Activated CD8-positive, alpha-beta memory T cell treated with anti-CD3 and anti-CD28 coated beads, Interleukin-2, amount 50 U/mL, for 24 hours (primary cell): Measurements from ENCODE around the gene PRKCD.

ENCODE experiments used
- DNase-seq: peaks from one replicate; pipeline ENCODE4 v3.0.0-alpha.2; 2020; ENCODE audit errors: extremely low read depth

PRKCD gene

DNA sequence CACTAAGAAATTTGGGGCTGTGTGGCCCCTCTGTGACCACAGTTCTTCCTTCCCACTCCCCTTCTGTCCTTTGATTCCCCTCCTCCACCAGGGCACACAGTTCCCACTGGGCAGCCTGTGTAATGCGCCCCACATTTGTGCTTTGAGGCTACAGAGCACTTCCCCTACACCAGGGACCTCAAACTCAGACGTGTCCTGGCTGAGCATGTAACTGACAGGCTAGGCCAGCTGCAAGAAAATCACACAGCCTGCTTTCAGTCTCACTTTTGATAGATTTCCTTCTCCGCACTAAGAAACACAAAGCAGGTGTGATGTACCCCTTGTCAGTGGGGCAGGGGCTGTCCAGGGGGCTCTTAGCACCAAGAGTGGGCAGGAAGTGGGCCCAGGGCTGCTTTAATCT is 29.6 kb downstream of the PRKCD start:
- no peak for DNase-seq

DNA sequence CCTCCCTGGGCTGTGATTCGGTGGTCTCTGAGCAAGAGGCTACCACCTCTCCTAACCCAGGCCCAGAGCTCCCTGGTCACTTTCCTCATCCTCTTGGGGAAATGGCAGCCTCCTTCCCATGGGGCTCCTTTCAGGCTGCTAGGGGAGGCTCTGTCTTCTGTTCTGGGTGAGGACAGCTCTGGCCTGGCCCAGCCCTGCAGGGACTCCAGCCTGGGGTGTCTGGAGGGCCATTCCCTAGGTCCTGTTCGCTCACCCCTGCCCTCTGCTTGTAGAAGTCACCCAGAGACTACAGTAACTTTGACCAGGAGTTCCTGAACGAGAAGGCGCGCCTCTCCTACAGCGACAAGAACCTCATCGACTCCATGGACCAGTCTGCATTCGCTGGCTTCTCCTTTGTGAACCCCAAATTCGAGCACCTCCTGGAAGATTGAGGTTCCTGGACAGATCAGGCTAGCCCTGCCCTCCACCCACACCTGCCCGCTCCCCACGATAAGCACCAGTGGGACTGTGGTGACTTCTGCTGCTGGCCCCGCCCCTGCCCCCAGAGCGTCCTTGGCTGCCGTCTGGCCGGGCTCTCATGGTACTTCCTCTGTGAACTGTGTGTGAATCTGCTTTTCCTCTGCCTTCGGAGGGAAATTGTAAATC is 30.9 kb downstream of the PRKCD start:
- DNase-seq = no peak

DNA sequence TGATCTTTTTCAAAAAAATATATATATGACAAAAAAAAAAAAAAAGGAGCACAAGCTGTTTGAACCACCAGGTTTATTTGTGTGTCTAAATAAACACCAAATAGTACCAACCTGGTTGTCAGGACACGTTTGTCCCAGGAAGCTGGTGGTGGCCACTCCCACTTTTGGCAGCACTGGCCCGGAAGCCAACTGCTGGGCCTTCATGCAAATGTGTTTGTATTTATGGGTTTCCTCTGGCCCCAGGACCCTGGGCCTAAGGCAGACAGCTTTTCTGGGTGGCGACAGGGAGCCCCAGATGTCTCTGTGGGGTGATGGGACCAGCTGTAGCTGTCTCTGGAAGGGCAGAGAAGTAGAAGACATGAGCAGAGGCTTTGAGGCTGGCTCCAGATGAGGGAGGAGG is 31.6 kb downstream of the PRKCD start:
- no peak for DNase-seq

DNA sequence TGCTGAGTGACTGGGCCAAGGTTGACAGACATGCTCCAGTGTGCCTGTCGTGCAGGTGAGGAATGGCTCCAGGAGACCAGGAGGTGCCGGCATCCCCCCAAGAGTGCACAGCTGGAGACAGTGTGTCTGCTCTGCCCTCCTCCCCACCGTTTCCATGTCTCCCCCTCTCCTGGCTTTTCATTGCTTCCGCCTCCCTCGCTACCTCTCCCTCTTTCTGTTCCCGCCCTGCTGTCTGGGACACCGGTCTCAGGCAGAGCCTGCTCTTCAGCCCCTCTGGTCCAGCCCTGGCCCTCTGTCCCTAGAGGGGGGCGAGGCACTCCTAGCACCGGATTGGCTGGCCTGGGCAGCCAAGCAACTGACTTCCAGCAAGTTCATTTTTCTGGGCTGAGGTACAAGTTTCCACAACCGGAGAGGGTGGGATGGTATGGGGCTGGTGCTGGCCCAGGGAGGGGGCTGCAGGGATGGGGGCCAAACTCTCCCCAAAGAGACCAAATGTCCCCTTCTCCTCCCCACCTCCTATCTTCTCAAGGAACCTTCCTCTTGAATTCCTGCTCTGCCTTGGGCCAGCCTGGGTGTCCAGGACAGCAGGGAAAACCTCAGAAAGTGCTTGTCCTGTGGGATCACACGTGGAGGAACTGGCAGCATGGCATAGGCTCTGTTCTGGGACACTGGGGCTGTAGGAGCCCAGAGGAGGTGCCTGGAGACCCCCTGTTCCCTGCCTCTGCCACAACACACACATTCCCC is 32.6 kb downstream of the PRKCD start:
- DNase-seq = no peak

DNA sequence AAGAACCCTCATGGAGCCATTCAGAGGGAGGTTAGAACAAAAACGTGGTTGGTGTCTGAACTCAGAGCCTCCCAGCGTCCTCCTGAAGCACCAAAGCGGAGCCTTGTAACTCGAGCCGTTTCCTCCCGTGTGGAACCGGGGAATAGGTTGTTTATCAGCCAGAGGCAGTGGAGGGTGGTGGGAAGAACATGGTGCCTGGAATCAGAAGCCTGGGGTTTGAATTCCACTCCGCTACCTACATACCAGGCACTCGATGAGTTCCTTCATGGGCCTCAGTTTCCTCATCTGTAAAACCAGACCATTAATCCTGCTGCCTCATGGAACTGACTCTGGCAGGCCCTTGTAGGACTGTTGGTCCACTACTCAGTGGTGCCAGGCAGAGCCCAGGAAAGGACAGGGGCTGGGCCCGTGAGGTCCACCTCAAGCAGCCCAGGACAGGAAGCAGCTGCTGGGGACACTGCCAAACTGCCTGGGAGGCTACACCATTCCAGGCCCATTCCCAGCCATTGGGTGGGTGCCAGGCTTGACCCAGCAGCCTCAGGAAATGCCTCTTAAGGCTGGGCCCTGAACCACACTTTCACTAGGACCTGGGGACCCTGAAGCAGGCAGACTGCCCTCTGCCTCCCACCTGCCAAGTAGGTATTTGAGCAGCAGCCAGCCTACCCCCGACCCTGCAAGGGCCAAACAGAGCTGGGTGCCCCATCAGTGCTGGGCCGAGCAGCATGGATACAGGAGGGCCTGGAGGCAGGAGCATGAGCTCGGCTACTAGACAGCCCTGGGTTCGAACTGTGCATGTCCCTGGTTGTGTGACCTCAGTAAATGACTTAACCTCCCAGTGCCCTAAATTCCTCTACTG is 33.4 kb downstream of the PRKCD start:
- DNase-seq = no peak

DNA sequence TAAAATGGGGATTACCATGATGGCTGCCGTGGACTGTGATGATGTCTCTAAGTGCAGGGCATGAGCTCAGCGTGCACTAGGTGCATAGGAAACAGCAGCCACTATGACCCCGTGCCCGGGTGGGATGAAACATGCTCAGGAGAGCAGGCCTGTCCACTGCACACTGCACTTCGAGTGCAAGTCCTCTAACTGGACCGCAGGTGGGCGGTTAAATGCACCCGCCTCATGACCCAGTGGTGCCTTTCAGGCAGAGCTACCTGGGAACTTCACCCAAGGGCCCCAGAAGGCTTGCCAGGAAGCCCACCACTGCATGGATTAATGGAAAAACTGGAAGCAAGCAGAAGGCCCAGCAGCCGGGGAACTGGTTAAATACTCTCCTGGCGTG is 34.0 kb downstream of the PRKCD start:
- DNase-seq = no peak

DNA sequence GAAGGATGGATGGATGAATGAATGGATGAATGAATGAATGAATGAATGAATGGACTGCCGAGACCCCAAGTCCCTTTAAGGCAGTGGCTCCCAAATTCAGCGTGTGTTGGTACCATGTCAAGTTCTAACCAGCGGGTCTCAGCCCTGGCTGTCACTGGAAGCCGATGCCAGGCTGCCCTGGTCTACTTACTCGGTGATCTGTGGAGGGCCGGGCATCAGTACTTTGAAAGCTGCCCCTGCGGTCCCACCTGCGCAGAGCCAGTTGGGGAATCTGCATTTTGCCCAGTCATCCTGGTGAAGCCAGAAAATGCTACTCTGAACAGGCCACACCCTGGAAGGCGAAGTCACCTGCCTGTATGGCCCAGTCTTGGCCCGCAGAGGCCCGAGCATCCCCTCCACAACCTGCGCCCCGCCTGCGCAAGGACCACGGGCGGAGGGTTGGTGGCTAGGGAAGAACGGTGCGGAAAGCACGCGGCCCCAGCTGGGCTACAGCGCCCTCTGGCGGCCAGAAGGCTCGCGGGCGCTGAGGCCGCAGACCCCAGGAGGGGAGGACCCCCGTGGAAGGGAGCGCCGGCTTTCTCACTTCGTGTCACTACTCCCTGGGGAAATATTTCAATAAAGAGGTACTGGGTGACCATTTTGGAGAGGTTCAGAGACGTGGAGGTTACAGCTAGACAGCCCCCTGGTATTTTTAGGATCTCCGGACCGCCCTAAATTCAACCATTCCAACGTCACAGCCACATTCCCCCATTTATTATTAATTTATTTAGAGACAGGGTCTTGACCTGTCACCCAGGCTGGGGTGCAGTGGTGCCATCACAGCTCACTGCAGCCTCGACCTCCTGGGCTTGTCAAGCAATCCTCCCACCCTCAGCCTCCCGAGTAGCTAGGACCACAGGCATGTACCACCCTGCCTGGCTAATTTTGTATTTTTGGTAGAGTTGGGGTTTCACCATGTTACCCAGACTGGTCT is 34.9 kb downstream of the PRKCD start:
- DNase-seq = no peak

DNA sequence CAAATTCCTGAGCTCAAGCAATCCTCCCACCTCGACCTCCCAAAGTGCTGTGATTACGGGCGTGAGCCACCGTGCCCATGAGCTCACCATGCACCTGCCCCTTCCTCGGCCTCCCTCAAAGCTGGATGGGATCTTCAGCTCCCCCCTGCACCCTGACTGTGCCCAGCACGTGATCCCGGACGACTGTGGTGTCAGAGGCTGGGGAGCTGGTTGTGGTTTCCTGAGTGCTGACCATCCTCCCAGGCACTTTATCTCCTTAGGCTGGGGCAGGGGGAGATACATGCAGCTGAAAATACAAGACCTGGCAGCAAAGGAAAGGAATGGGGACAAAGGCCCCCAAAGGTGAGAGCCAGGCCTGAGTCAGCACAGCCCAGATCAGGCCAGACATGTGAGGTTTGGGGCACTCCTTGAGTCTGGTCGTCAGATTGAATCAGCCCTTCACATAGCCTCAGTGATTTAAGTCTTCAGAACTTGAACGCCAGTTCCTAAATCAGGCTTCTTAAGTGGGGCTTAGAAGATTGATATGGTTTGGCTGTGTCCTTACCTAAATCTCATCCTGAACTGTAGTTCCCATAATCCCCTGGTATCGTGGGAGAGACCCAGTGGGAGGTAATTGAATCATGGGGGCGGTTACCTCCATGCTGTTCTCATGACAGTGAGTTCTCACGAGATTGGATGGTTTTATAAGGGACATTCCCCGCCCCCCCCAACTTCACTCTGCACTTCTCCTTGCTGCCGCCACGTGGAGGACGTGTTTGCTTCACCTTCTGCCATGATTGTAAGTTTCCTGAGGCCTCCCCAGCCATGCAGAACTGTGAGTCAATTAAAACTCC is 35.8 kb downstream of the PRKCD start:
- peak; percentile 5 for DNase-seq

DNA sequence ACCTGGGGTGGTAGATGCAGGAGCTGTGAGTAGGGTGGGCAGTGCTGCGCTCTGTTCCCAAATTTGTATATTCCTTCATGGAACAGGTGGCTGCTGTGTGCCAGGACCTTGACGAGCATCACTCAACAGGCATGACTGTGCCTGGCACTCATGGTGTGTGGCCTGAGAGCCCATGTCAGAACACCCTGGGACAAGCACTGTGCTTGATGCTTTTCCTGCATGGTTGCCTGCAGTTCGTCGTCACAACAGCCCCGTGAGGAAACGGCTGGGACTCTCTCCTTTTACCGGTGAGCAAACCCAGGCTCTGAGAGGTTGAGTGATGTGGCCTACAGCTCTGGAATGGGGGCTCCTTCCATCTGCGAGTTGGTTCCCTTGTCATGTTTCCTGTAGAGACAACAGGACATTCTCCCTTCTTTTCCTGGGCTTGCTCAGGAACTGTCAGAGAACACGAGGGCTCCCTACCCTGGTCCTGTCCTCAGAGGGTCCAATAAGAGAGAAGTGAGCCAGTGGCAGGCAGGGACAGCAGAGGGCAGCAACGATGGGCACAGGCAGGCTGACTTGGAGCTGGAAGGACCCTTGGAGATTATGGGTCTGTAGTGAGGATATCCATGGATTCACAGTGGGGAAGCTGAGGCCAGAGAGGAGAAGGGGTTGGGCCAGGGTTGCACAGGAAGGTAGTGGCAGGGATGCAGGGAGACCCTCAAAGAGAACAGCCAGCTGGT is 37.4 kb downstream of the PRKCD start:
- no peak for DNase-seq

DNA sequence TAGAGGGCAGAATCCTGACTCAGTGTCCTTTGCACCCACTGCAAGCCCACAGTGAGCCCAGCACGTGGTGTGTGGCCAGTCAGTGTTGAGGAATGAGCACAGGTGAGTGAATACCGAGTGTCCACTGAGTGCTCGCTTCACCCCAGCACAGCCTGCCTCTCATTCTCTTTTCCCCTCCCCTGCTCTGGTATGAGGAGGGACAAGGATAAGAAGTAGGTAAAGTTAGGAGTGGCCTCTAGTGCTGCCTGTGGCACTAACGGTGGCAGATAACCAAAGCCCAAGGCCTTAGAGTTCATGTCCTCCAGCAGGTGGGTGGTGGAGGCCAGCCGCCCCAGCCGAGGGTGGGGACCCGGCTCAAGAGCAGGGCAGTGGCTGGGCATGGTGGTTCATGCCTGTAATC is 38.0 kb downstream of the PRKCD start:
- DNase-seq = no peak

DNA sequence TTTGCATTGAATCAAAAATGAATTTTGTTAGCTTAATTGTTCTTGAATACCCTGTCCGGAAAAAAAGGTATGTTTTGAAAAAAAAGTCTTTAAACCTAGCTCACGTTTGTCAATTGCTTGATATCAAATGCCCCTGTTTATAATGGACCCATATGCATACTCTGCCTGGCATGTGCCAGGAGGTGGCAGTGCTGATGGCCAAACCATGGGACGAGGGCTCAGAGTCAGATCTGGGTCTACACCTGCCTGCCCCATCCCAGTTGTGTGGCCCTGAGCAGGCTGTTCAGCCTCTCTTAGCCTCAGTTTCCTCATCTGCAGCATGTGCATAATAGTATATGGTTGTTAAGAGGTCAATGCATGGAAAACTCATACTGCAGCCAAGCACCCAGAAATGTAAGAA is 38.8 kb downstream of the PRKCD start:
- no peak for DNase-seq

DNA sequence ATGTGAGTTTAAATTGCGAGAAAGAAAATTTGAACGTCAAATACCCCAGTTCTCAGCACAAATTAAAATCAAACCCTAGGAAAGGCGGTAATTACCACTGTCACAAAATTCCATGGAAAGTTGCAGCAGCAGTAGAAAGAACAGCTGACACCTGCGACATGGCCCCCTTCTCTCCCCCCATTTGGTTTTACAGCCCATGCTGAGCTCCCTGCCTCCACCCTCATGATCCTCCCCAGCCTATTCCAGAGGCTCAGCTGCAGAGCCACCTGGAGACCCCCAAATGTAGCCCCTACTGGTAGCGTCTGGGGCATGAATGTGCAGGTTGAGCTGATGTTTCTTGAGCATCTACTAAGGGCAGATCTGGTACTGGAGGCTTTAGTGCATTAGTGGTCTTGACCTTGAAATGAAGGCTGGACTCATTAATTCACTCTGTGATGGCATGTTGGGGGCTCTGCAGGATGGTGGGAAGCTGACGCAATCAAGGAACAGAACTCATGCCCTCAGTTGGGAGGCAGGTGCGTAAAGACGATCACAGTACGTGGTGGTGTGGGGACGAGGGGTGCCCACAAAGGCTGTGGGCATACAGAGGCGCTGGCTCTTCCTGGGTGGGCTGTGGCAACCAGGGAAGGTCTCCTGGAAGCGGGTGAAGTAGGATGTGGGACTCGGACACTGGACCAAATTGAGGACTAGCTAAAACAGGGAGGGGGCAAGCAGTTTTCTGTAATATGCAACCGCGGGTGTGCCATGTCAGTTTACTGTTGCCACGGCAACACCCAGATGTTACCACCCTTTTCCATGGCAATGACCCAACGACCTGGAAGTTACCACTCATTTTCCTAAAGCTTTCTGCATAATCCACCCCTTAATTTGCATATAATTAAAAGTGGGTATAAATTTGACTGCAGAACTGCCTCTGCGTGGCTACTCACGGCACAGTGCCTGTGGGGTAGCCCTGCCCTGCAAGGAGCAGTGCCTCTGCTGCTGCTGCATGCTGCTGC is 39.8 kb downstream of the PRKCD start:
- DNase-seq = no peak

DNA sequence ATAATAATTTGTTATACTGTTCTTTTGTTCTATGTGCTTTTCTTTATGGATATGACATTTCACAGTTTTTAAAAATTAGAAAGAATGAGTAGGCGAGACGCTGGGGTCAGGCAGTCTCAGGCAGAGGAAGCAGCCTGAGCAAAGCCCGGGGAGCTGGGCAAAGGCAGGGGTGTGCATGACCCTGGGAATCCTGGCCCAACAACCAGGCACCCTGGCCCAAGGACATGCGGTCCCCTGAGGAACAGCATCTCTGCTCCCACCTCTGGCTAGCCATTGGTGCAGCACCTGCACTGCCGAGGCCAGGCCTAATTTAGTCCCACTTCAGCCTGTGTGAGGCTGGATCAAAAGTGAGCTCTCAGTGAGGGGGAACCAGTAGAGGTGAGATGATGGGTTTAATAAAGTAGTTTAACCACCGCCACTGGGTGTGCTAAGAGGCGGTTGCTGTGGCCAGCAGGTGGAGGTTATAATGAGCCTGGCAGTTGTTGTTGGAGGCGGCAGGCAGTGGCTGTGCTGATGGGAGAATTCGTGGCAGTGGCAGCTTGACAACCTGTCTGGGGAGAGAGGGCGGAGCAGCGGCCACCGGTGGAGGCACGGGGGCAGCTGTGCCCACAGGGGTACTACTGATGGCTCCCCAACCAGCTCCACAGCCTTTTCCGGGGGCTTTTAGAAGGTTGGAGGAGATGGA is 41.5 kb downstream of the PRKCD start:
- no peak for DNase-seq

DNA sequence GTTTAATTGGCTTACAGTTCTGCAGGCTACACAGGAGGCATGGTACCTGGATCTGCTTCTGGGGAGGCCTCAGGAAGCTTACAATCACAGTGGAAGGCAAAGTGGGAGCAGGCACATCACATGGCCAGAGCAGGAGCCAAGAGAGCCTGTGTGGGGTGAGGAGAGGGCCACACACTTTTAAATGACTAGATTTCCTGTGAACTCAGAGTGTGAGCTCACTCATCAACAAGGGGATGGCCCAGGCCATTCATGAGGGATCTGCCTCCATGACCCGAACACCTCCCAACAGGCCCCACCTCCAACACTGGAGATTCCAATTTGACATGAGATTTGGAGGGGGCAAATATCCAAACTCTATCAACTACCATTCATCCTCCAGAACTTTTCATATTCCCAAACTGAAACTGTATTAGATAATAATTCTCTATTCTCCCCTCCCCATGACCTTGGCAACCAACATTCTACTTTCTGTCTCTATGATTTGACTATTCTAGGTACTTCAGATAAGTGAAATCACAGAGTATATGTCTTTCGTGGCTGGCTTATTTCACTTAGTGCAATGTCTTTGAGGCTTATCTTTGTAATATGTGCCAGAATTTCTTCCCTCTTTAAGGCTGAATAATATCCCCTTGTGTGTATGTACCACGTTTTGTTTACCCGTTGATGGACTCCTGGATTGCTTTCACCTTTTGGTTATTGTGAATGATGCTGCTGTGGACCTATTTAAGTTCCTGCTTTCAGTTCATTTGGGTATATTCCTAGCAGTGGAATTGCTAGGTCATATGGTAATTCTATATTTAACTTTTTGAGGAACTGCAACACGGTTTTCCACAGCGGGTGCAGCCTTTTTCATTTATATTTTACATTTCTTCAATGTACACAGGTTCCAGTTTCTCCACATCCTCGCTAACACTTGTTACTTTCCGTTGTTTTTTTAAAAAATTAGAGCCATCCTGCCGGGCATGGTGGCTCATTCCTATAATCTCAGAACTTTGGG is 51.0 kb downstream of the PRKCD start:
- no peak for DNase-seq

DNA sequence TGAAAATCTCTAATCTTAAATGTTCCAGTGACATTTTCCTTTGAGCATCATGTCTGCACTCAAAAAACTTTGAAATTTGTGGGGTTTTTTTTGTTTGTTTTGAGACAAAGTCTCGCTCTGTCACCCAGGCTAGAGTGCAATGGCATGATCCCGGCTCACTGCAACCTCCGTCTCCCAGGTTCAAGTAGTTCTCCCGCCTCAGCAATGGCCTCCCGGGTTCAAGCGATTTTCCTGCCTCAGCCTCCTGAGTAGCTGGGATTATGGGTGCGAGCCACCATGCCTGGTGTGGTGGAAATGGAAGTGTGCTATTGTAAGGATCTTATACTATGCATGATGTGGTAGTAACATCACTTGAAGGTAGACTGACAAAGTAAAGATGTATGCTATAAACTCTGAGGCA is 52.3 kb downstream of the PRKCD start:
- no peak for DNase-seq

DNA sequence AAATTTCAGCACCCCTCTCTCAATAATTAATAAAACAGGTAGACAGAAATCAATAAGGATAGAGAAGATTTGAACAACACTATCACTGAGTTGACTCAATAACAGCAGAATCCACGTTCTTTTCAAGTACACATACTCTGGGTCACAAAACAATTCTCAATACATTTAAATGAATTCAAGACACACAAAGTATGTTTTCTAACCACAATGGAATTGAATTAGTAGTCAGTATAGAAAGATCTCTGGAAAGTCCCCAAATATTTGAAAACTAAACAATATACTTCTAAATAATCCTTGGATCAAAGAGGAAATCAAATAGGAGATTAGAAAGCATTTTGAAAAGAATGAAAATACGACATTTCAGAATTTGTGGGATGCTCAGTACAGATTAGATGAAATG is 54.8 kb downstream of the PRKCD start:
- DNase-seq = no peak

DNA sequence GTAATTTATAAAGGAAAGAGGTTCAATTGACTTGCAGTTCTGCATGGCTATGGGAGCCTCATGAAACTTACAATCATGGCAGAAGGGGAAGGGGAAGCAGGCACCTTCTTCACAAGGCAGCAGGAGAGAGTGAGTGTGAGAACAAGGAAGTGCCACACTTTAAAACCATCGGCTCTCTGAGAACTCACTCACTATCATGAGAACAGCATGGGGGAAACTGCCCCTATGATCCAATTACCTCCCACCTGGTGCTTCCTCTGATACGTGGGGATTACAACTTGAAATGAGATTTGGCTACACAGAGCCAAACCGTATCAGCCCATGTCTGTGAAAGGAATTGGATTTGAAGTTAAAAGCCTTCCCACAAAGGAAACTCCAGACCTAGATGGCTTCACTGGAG is 55.7 kb downstream of the PRKCD start:
- no peak for DNase-seq
